A673 (cell line): Measurements from ENCODE around the gene MALT1. TPM values are rescaled to one million over a fixed set of nuclear protein-coding genes. Genes with fewer than 3 reads are reported as not detected.

Experiments
- BruUV-seq: library from RNA; stranded (reverse); fragments of 400-500 nt; replicated peaks from 2 replicates; lab custom pipeline; 2021; lab: Mats Ljungman, UMichigan
- CTCF ChIA-PET: fragments of 300-600 bp; sonication (Branson Sonifier 250); formaldehyde crosslinking; loops from one replicate; lab custom pipeline; 2022; ENCODE audit warnings: antibody characterized with exemption; lab: Charles Lee
- POLR2A ChIA-PET: fragments of 300-600 bp; sonication (Branson Sonifier 250); formaldehyde crosslinking; loops from one replicate; lab custom pipeline; 2022; ENCODE audit warnings: antibody characterized with exemption; ENCODE audit not compliant: low non-redundant PET; lab: Charles Lee
- DNase-seq: peaks from one replicate; pipeline ENCODE4 v3.0.0-alpha.2; 2015; ENCODE audit warnings: low spot score
- H3K27ac ChIP-seq: fragments of 200-600 bp; sonication (generic); 2 replicates; pipeline ENCODE4 v1.5.1; 2016; ENCODE audit warnings: mixed run types, low read depth, mild to moderate bottlenecking, mixed read lengths, antibody characterized with exemption, low read length; ENCODE audit not compliant: poor library complexity, severe bottlenecking
- H3K27me3 ChIP-seq: fragments of 200-600 bp; sonication (generic); replicated peaks from 2 replicates; pipeline ENCODE4 v1.6.1; 2017; ENCODE audit warnings: mixed run types, low read depth, mild to moderate bottlenecking, mixed read lengths, antibody characterized with exemption, low read length; ENCODE audit not compliant: insufficient read depth, poor library complexity
- H3K36me3 ChIP-seq: fragments of 200-600 bp; sonication (generic); 2 replicates; pipeline ENCODE4 v1.6.1; 2016; ENCODE audit warnings: mixed run types, mild to moderate bottlenecking, mixed read lengths, antibody characterized with exemption, low read length; ENCODE audit not compliant: insufficient read depth, poor library complexity, severe bottlenecking
- H3K4me1 ChIP-seq: fragments of 200-600 bp; sonication (generic); 2 replicates; pipeline ENCODE4 v1.6.1; 2017; ENCODE audit warnings: mixed run types, mild to moderate bottlenecking, mixed read lengths, antibody characterized with exemption, low read length; ENCODE audit not compliant: insufficient read depth, poor library complexity, severe bottlenecking
- H3K4me3 ChIP-seq: fragments of 200-600 bp; sonication (generic); 2 replicates; pipeline ENCODE4 v1.5.1; 2016; ENCODE audit warnings: low read depth, mixed run types, mild to moderate bottlenecking, mixed read lengths, low read length; ENCODE audit not compliant: poor library complexity, severe bottlenecking
- H3K9me3 ChIP-seq: fragments of 200-600 bp; sonication (generic); 2 replicates; pipeline ENCODE4 v1.6.1; 2016; ENCODE audit warnings: mixed run types, low read depth, mild to moderate bottlenecking, mixed read lengths, antibody characterized with exemption, low read length; ENCODE audit not compliant: poor library complexity, severe bottlenecking
- CTCF ChIP-seq: fragments of 300-800, 200-600 bp; sonication (generic); conservative IDR thresholded peaks from 2 replicates; pipeline ENCODE4 v1.5.1; 2017; ENCODE audit warnings: low read depth, mild to moderate bottlenecking, antibody characterized with exemption, low read length, moderate library complexity, mixed read lengths
- EZH2 ChIP-seq: fragments of 200-600 bp; sonication (generic); IDR thresholded peaks from 2 replicates; pipeline ENCODE4 v1.6.1; 2017; ENCODE audit warnings: borderline replicate concordance, low read depth, mild to moderate bottlenecking, mixed read lengths, antibody characterized with exemption, low read length; ENCODE audit not compliant: poor library complexity, severe bottlenecking
- intact Hi-C: fragments of 100-400 bp; cut with micrococcal nuclease; formaldehyde crosslinking; loops from one replicate; pipeline ENCODE4 v1.10.0; 2022; ENCODE audit not compliant: unreplicated experiment
- total RNA-seq: library from RNA; stranded (reverse); gene quantifications from 2 replicates; pipeline ENCODE4 v1.2.3, GENCODE V29; 2021

Gene MALT1
- total RNA-seq, 1 experiment from 2014 or later = 23.0 TPM

GRCh38 chr18:58637946-58638345 is 33.3 kb upstream of the MALT1 start:
- TF ChIP-seq EZH2 = no peak
- TF ChIP-seq CTCF = no peak
- intact Hi-C loops = no loop called here
- no peak overlapping the region for H3K27ac ChIP-seq
- no peak overlapping the region for H3K4me3 ChIP-seq
- DNase-seq = no peak
- POLR2A ChIA-PET = no interaction called here
- H3K27me3 ChIP-seq = no peaks in the 10 kb centered on the region
- CTCF ChIA-PET = no interaction called here
- BruUV-seq = no TSS peak
- peaks cover 36% of the 10 kb centered on the region for H3K4me1 ChIP-seq
- H3K9me3 ChIP-seq = no peaks in the 10 kb centered on the region
- no peaks in the 10 kb centered on the region for H3K36me3 ChIP-seq

GRCh38 chr18:58638441-58638840 is 32.8 kb upstream of the MALT1 start:
- DNase-seq = peak; percentile 30
- TF ChIP-seq CTCF (no peak), EZH2 (no peak)
- no TSS peak for BruUV-seq
- Histone ChIP-seq H3K27ac (no peak overlapping the region), H3K27me3 (no peaks in the 10 kb centered on the region), H3K9me3 (no peaks in the 10 kb centered on the region), H3K4me1 (peaks cover 36% of the 10 kb centered on the region), H3K4me3 (no peak overlapping the region), H3K36me3 (no peaks in the 10 kb centered on the region)
- CTCF ChIA-PET = interaction anchor here (0.6 kb wide), 1 partner anchor 569 kb away, joined by 3 read pairs; no protein-coding TSS in a partner anchor
- POLR2A ChIA-PET = no interaction called here
- intact Hi-C loops = no loop called here

GRCh38 chr18:58639237-58639636 is 32.0 kb upstream of the MALT1 start:
- Histone ChIP-seq H3K27me3 (no peaks in the 10 kb centered on the region), H3K36me3 (no peaks in the 10 kb centered on the region), H3K4me3 (no peak overlapping the region), H3K9me3 (no peaks in the 10 kb centered on the region), H3K27ac (peak overlapping the region; percentile 80), H3K4me1 (peaks cover 36% of the 10 kb centered on the region)
- no TSS peak for BruUV-seq
- CTCF ChIA-PET = no interaction called here
- TF ChIP-seq EZH2 (no peak), CTCF (no peak)
- peak; percentile 11 for DNase-seq
- intact Hi-C loops = no loop called here
- POLR2A ChIA-PET = no interaction called here
